Lower leg skin (tissue), 3 donors: ENCODE data around the gene CACNA1D.

Experiments
- CTCF ChIP-seq, 3 donors: fragments of 450-650 bp; IDR thresholded peaks; one replicate each; pipeline ENCODE4 v1.5.1; 2016; ENCODE audit warnings: antibody characterized with exemption in 3 of 3, mild to moderate bottlenecking in 3 of 3, moderate library complexity in 2 of 3
- POLR2A ChIP-seq, 2 donors: fragments of 450-650 bp; IDR thresholded peaks; one replicate each; pipeline ENCODE4 v1.6.1; 2016 to 2017; ENCODE audit warnings: antibody characterized with exemption in 2 of 2, mild to moderate bottlenecking in 1 of 2, moderate library complexity in 1 of 2

GRCh38 chr3:53688066-53688465 lies 193.7 kb downstream of the CACNA1D start:
- TF ChIP-seq CTCF (IDR thresholded peaks at IDR 0.05) (no peak), POLR2A (IDR thresholded peaks at IDR 0.05) (no peak)
